Hepatocyte (in vitro differentiated cells): ENCODE data around the gene ESPNL.

Source experiments
- CTCF ChIP-seq: fragments of 200-600 bp; sonication (generic); IDR thresholded peaks from 2 replicates; pipeline ENCODE4 v1.5.1; 2016; ENCODE audit warnings: antibody characterized with exemption, mild to moderate bottlenecking; ENCODE audit not compliant: poor library complexity
- EZH2phosphoT487 ChIP-seq: fragments of 200-600 bp; sonication (generic); IDR thresholded peaks from one replicate; pipeline ENCODE4 v1.6.1; 2018; ENCODE audit warnings: antibody characterized with exemption, mild to moderate bottlenecking, low read depth, moderate library complexity; ENCODE audit not compliant: unreplicated experiment, severe bottlenecking

DNA sequence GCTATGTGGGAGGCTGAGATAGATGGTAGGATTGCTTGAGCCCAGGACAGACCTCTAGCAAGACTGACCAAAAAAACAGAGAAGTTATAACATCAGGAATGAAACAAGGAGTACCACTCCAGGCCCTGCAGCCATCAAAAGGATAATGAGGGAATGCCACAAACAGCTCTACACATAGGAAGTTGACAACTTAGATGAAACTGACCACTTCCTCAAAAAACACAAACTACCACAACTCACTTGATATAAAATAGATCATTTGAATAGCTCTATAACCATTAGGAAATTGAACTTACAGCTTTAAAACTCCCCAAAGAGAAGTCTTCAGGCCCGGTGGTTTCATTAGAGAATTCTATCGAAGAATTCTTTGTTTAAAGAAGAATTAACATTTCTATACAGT lies 12.9 kb upstream of the ESPNL start:
- TF ChIP-seq CTCF, result no peak
- TF ChIP-seq EZH2phosphoT487, result no peak
